Right lobe of liver (tissue), 4 donors: ENCODE results near the gene FASTKD3.

ENCODE experiments used
- POLR2A ChIP-seq: fragments of 450-650 bp; IDR thresholded peaks from one replicate; pipeline ENCODE4 v1.6.1; 2017; ENCODE audit warnings: antibody characterized with exemption, mild to moderate bottlenecking
- TF ChIP-seq, protein P1 (sequence below), 4 donors: fragments of 200-600 bp in 3 of 4; fragments of 450-650 bp in 1 of 4; IDR thresholded peaks; one replicate each; pipeline versions ENCODE4 v1.5.1 to v1.8.0; 2016 to 2022; ENCODE audit warnings: antibody characterized with exemption in 4 of 4, mild to moderate bottlenecking in 2 of 4
- donor health status: DM: no; HTN: no; CAD: no.
- donor health status: DM: no; HTN: no; CAD: no.
- donor health status: DM: no; HTN: yes; CAD: no.

DNA sequence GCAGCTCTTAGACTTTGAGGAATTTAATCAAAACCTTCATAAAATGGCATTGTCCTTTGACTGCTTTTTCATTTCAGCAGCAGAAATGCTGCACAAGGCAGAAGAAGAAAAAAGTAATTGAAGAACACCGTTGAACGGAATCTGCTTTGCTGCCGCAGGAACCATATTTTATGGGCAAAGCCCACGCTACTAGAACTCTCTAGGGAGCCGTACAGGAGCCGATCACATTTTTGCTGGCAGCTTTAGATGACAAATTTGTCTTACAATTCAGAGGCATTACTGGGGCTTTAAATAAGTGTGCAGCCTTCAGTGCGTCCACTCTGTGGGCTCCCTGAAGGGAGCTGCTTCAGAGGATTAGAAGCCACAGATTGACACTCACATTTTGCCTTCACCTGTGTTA is 23.3 kb downstream of the FASTKD3 start:
- TF ChIP-seq POLR2A = no peak
- TF ChIP-seq, protein P1, sequence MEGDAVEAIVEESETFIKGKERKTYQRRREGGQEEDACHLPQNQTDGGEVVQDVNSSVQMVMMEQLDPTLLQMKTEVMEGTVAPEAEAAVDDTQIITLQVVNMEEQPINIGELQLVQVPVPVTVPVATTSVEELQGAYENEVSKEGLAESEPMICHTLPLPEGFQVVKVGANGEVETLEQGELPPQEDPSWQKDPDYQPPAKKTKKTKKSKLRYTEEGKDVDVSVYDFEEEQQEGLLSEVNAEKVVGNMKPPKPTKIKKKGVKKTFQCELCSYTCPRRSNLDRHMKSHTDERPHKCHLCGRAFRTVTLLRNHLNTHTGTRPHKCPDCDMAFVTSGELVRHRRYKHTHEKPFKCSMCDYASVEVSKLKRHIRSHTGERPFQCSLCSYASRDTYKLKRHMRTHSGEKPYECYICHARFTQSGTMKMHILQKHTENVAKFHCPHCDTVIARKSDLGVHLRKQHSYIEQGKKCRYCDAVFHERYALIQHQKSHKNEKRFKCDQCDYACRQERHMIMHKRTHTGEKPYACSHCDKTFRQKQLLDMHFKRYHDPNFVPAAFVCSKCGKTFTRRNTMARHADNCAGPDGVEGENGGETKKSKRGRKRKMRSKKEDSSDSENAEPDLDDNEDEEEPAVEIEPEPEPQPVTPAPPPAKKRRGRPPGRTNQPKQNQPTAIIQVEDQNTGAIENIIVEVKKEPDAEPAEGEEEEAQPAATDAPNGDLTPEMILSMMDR (IDR thresholded peaks at IDR 0.05) = no peak
